Motor neuron (in vitro differentiated cells): ENCODE measurements around the gene CER1. TPM values are rescaled to one million over a fixed set of nuclear protein-coding genes. Genes with fewer than 3 reads are reported as not detected.
A peak's percentile ranks its signal among the peaks of the same experiment; 100 is the strongest.
"Not testable (repeated sequence)": the region's sequence is repeated elsewhere in the genome, so short reads cannot be mapped to it uniquely, and the experiment has no call there.

Source experiments
- ATAC-seq, 8 experiments: fragments of 200-7000 bp; cut with Tn5 transposase; replicated peaks in 6 of 8; 2 replicates each; pipeline ENCODE4 v1.8.0; 2021; ENCODE audit warnings: mild to moderate bottlenecking in 8 of 8, moderate library complexity in 8 of 8
- H3K27ac ChIP-seq, 2 donors: fragments of 250-450 bp; sonication (Bioruptor Pico); 2 replicates each; pipeline ENCODE4 v1.9.0; 2021; ENCODE audit warnings: antibody characterized with exemption in 2 of 2, mild to moderate bottlenecking in 2 of 2, moderate library complexity in 1 of 2
- H3K4me1 ChIP-seq, 2 donors: fragments of 250-450 bp; sonication (Bioruptor Pico); replicated peaks in 1 of 2; 2 replicates each; pipeline ENCODE4 v1.6.1; 2021; ENCODE audit warnings: antibody characterized with exemption in 2 of 2, mild to moderate bottlenecking in 2 of 2, moderate library complexity in 1 of 2
- H3K4me3 ChIP-seq, 5 donors: fragments of 250-450 bp; sonication (Bioruptor Pico); 2 replicates each; pipeline ENCODE4 v1.9.0; 2021; ENCODE audit warnings: antibody characterized with exemption in 5 of 5, mild to moderate bottlenecking in 5 of 5, moderate library complexity in 4 of 5
- WGBS, 10 experiments: fragments of 450-650 bp; shearing (Covaris generic); methylation state at CpG; one replicate each; pipeline ENCODE4 v1.0.0; 2022; 5-methylcytosine and 5-hydroxymethylcytosine counted together
- in situ Hi-C, 9 experiments: fragments of 400-800 bp; cut with MboI; loops; one replicate each; pipeline ENCODE4 v1.15.0; 2021; ENCODE audit warnings: low sequenced_read_pairs in 9 of 9, low pct_unique_long_range_greater_than_20kb in 2 of 9; ENCODE audit not compliant: unreplicated experiment in 9 of 9
- total RNA-seq, 8 experiments: library from RNA; unstranded; fragments of 300-600 nt; gene quantifications; 2 replicates each; pipeline versions ENCODE4 v1.2.3 to v1.2.4, GENCODE V29; 2022

Gene CER1
- total RNA-seq, 8 experiments from 2014 or later, result 0.24 to 0.50 (median 0.34) TPM; not detected in 4

- Histone ChIP-seq H3K27ac (no peak overlapping the region), H3K4me1 (no peaks in the 10 kb centered on the region), H3K4me3 (no peak overlapping the region)
- 43 to 94% (median 84%) methylated on average over 1 to 5 of the region's 5 CpGs for WGBS, 10 experiments
- ATAC-seq, result no peak
- in situ Hi-C loops, result no loop called here
These were observed 15.9 kb downstream of the CER1 start for GRCh38 chr9:14706530-14707140.

- H3K4me3 ChIP-seq, result no peak overlapping the region
- in situ Hi-C loops, result no loop called here
- no peaks in the 10 kb centered on the region for H3K4me1 ChIP-seq
- H3K27ac ChIP-seq, result no peak overlapping the region
- no peak for ATAC-seq
These were observed 17.5 kb downstream of the CER1 start for GRCh38 chr9:14705079-14705478.

GRCh38 chr9:14704281-14704680 lies 18.3 kb downstream of the CER1 start:
- in situ Hi-C loops, result no loop called here
- Histone ChIP-seq H3K4me1 (no peaks in the 10 kb centered on the region), H3K4me3 (no peak overlapping the region), H3K27ac (no peak overlapping the region)
- no peak for ATAC-seq
- WGBS, 10 experiments, result 0 to 100% (median 80%) methylated on average over 1 of the region's 3 CpGs; no CpG with 5 or more reads in 7 of the 10 experiments

GRCh38 chr9:14702200-14702720 lies 20.3 kb downstream of the CER1 start:
- ATAC-seq, result peak in 3 of 8 experiments; percentile 54 to 84 (median 65)
- no peak overlapping the region for H3K4me3 ChIP-seq
- no peak overlapping the region for H3K27ac ChIP-seq
- H3K4me1 ChIP-seq, result no peaks in the 10 kb centered on the region
- WGBS, 10 experiments, result 0 to 71% (median 50%) methylated on average over 1 to 4 of the region's 4 CpGs; no CpG with 5 or more reads in 1 of the 10 experiments
- in situ Hi-C loops, result no loop called here

GRCh38 chr9:14693251-14693861 lies 29.2 kb downstream of the CER1 start, which contains the start of gene ZDHHC21:
TSS of gene ZDHHC21 (minus strand) at chr9:14693432. CDS start at chr9:14674340, 19,092 bp downstream.
- peak; percentile 85 to 98 (median 94) for ATAC-seq
- Histone ChIP-seq H3K4me3 (peak within 1 kb of the TSS; percentile 56 to 94 (median 64)), H3K27ac (peak within 1 kb of the TSS; percentile 77 to 80), H3K4me1 (peaks cover 5 to 23% of the 10 kb centered on the region in 2 donors)
- WGBS, 10 experiments, result 5 to 30% methylated on average over 2 to 4 of the region's 50 CpGs; no CpG with 5 or more reads in 8 of the 10 experiments
- in situ Hi-C loops, result no loop called here

GRCh38 chr9:14692470-14693250 lies 29.9 kb downstream of the CER1 start:
- peak overlapping the region; percentile 77 to 80 for H3K27ac ChIP-seq
- peaks cover 5 to 23% of the 10 kb centered on the region in 2 donors for H3K4me1 ChIP-seq
- peak overlapping the region; percentile 56 to 94 (median 64) for H3K4me3 ChIP-seq
- 0 to 50% (median 3%) methylated on average over 1 to 9 of the region's 35 CpGs; no CpG with 5 or more reads in 2 of the 10 experiments for WGBS, 10 experiments
- in situ Hi-C loops, result no loop called here
- peak; percentile 10 to 72 (median 66) for ATAC-seq

- 52 to 85% (median 71%) methylated on average over 6 to 7 of the region's 7 CpGs for WGBS, 10 experiments
- H3K4me1 ChIP-seq, result peaks cover 5 to 23% of the 10 kb centered on the region in 2 donors
- no peak overlapping the region for H3K27ac ChIP-seq
- H3K4me3 ChIP-seq, result no peak overlapping the region
- in situ Hi-C loops, result no loop called here
- no peak for ATAC-seq
These were observed 31.4 kb downstream of the CER1 start for GRCh38 chr9:14690948-14691730.

GRCh38 chr9:14687042-14687719 lies 35.4 kb downstream of the CER1 start:
- ATAC-seq, result no peak
- in situ Hi-C loops, result no loop called here
- Histone ChIP-seq H3K27ac (no peak overlapping the region), H3K4me3 (no peak overlapping the region), H3K4me1 (peaks cover 0 to 13% of the 10 kb centered on the region in 2 donors)
- WGBS, 10 experiments, result 66 to 100% (median 97%) methylated on average over 1 to 12 of the region's 12 CpGs

- Histone ChIP-seq H3K27ac (no peak overlapping the region), H3K4me1 (peaks cover 0 to 3% of the 10 kb centered on the region in 2 donors), H3K4me3 (no peak overlapping the region)
- in situ Hi-C loops, result no loop called here
- ATAC-seq, result no peak
These were observed 36.4 kb downstream of the CER1 start for GRCh38 chr9:14686168-14686567.

- H3K4me1 ChIP-seq, H3K27ac ChIP-seq, in situ Hi-C loops, ATAC-seq, H3K4me3 ChIP-seq: not testable (repeated sequence)
- WGBS, 10 experiments, result 73 to 100% (median 82%) methylated on average over 1 to 3 of the region's 4 CpGs; no CpG with 5 or more reads in 6 of the 10 experiments
These were observed 39.9 kb downstream of the CER1 start for GRCh38 chr9:14682616-14683015.

- H3K4me3 ChIP-seq, result no peak overlapping the region
- no peaks in the 10 kb centered on the region for H3K4me1 ChIP-seq
- in situ Hi-C loops, result no loop called here
- ATAC-seq, result no peak
- no peak overlapping the region for H3K27ac ChIP-seq
- WGBS, 10 experiments, result 14 to 91% (median 78%) methylated on average over 1 to 3 of the region's 3 CpGs; no CpG with 5 or more reads in 3 of the 10 experiments
These were observed 43.8 kb downstream of the CER1 start for GRCh38 chr9:14678776-14679175.

GRCh38 chr9:14677872-14678271 lies 44.7 kb downstream of the CER1 start:
- WGBS, 10 experiments, result 83 to 100% (median 97%) methylated on average over 3 to 6 of the region's 6 CpGs; no CpG with 5 or more reads in 1 of the 10 experiments
- Histone ChIP-seq H3K27ac (no peak overlapping the region), H3K4me3 (no peak overlapping the region), H3K4me1 (no peaks in the 10 kb centered on the region)
- in situ Hi-C loops, result no loop called here
- ATAC-seq, result no peak
